Naive thymus-derived CD8-positive, alpha-beta T cell (primary cell): ENCODE data around the gene GRK4. TPM values are rescaled to one million over a fixed set of nuclear protein-coding genes. Genes with fewer than 3 reads are reported as not detected.

Experiments used
- ATAC-seq, 2 donors: fragments of 150-1000 bp; cut with Tn5 transposase in 1 of 2; sonication (Bioruptor Pico), chemical (Tn5 transposase) in 1 of 2; 1 replicate in 1 of 2; 2 replicates in 1 of 2; pipeline ENCODE4 v1.10.0; 2021; ENCODE audit warnings: mild to moderate bottlenecking in 2 of 2, moderate library complexity in 2 of 2
- POLR2A ChIA-PET: fragments of 350-600 bp; sonication (Branson Sonifier 250); formaldehyde crosslinking; loops from one replicate; lab custom pipeline; 2021; ENCODE audit warnings: antibody characterized with exemption; lab: Charles Lee
- DNase-seq, 10 donors: peaks; one replicate each; pipeline versions ENCODE4 v3.0.0 to v3.0.0-alpha.2; 2020 to 2022
- H3K27ac Mint-ChIP-seq, 10 donors: one replicate each; pipeline ENCODE4 v1.8.0; 2020 to 2022; ENCODE audit warnings: mild to moderate bottlenecking in 10 of 10, mixed read lengths in 10 of 10, moderate library complexity in 4 of 10, inconsistent platforms in 1 of 10
- H3K27me3 Mint-ChIP-seq, 5 donors: one replicate each; pipeline ENCODE4 v1.8.0; 2021 to 2022; ENCODE audit warnings: mixed read lengths in 5 of 5
- H3K36me3 Mint-ChIP-seq, 3 donors: one replicate each; pipeline ENCODE4 v1.8.0; 2020 to 2022; ENCODE audit warnings: mixed read lengths in 3 of 3, mild to moderate bottlenecking in 2 of 3, inconsistent platforms in 1 of 3
- H3K4me1 Mint-ChIP-seq, 4 donors: one replicate each; pipeline ENCODE4 v1.8.0; 2021 to 2022; ENCODE audit warnings: mixed read lengths in 4 of 4
- H3K4me3 Mint-ChIP-seq, 10 donors: one replicate each; pipeline ENCODE4 v1.8.0; 2020 to 2022; ENCODE audit warnings: mild to moderate bottlenecking in 10 of 10, mixed read lengths in 10 of 10, moderate library complexity in 6 of 10, inconsistent platforms in 1 of 10
- H3K9me3 Mint-ChIP-seq, 9 donors: one replicate each; pipeline ENCODE4 v1.8.0; 2020 to 2022; ENCODE audit warnings: mixed read lengths in 9 of 9, mild to moderate bottlenecking in 3 of 9, inconsistent platforms in 1 of 9, moderate library complexity in 1 of 9
- polyA plus RNA-seq, 3 donors: library from polyadenylated mRNA; unstranded; fragments of 300-500 nt; fragmentation: Illumina TruSeq; gene quantifications; one replicate each; pipeline ENCODE4 v1.2.3, GENCODE V29; 2021
- total RNA-seq, 8 experiments: library from RNA in 2 of 8; stranded (reverse) in 2 of 8; gene quantifications; one replicate each; pipeline ENCODE4 v1.2.3 and lab custom pipeline; 2021 to 2026

GRK4 gene
- total and polyA plus RNA-seq, 5 experiments from 2014 or later, result 0.87 to 6.0 (median 1.5) TPM

DNA sequence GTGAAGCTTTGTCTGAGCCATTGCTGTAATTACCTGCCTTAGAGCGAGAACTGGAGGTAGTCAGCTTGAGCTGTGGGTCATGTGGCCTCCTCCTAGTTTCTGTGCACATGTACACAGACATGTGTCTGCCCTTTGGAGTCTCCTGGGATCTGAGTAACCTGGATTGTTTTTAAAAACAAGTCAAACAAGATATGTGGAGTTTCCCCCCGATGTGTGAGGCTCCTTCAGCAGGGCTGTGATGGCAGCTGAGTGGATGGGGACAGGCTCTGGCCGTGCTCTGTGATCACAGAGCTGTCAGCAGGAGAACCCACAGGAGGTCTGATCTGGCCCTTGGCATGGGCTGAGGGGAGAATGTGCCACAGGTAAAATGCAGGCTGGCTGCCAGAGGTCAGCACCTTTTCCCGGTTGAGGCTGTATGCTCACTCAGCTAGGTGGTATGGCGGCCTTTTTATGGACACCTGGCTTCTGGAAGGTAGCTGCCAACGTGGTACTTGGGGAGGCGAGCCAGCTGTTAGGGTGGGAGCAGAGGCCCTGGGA, 38.5 kb upstream of the GRK4 start:
- Mint-ChIP-seq H3K4me1 (peaks cover 24 to 43% (median 40%) of the 10 kb centered on the region in 4 donors), H3K4me3 (no peak overlapping the region), H3K27me3 (no peaks in the 10 kb centered on the region), H3K36me3 (peaks cover 1 to 74% (median 7%) of the 10 kb centered on the region in 3 donors), H3K27ac (peak overlapping the region in 8 of 10 donors; percentile 37 to 90 (median 71)), H3K9me3 (peaks cover 0 to 4% (median 0%) of the 10 kb centered on the region in 9 donors)
- POLR2A ChIA-PET, result interaction anchor here (2.2 kb wide), 1 partner anchor 11 kb away, joined by 11 read pairs; no protein-coding TSS in a partner anchor
- ATAC-seq, result no peak
- no peak for DNase-seq

DNA sequence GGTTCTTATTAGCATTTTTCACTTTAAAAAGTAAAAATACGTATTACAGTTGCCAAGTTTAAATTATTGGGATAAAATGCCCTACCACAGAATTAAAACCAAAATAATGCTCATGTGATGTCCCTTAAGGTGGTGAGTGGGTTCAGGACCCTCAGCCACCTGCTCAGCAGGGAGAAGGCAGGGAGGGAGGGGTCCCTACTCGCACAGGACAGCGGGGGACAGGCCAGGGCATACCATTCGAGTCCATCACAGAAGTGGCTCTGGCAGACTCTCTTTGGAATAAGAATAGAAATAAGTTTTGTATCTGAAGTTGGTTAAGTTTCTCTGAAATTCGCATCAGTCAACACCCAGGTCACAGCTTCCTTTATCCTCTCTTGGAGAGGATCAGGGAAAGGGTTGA, 37.9 kb upstream of the GRK4 start:
- ATAC-seq, result no peak
- Mint-ChIP-seq H3K36me3 (peaks cover 0 to 71% (median 2%) of the 10 kb centered on the region in 3 donors), H3K4me1 (peaks cover 19 to 38% (median 33%) of the 10 kb centered on the region in 4 donors), H3K27ac (peak overlapping the region in 1 of 10 donors; percentile 56), H3K4me3 (no peak overlapping the region), H3K27me3 (no peaks in the 10 kb centered on the region), H3K9me3 (no peaks in the 10 kb centered on the region)
- no peak for DNase-seq
- POLR2A ChIA-PET, result interaction anchor here (2.2 kb wide), 1 partner anchor 10 kb away, joined by 11 read pairs; no protein-coding TSS in a partner anchor

DNA sequence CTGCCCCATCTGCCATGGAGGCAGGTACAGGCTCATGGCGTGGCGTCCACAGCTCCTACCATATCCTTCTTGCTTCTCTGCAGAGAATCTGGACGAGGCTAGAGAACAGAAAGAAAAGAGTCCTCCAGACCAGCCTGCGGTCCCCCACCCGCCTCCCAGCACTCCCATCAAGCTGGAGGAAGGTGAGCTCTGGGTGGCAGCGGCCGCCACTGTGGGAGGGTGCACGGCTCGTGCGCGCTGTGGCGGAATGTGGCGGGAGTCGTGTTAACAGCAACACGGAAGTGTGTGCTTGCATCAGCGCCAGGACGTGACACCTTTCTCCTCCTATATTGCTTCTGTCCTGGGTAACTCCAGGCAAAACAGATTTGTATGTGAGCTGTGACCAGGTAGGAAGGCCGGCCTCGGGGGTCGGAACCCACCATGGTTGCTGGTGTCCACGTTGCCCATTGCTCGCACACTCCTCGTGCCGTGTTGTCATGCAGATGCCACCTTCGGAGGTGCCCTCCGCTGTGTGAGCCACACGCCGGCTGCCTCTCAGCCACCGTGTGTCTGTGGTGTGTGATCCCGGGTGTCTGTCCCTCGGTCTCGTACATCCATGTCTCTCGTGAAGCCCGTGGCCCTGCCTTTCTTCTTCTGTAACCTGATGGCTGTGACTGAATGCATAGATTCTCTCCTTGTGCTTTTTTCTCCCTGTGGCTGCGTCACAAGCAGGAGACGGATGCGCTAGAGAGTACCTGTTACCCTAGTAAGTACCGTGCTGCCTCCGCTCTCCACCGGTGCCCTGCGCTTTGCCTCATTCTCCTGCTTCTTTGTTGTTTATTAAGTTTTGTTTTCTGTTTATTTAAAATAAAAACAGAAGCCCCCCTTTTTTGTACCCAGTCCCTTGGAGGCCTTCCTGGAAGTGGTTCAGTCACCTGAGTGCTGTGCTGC, 37.2 kb upstream of the GRK4 start:
- no peak for DNase-seq
- no peaks in the 10 kb centered on the region for H3K9me3 Mint-ChIP-seq
- no peak overlapping the region for H3K4me3 Mint-ChIP-seq
- H3K27me3 Mint-ChIP-seq, result no peaks in the 10 kb centered on the region
- peaks cover 15 to 32% (median 27%) of the 10 kb centered on the region in 4 donors for H3K4me1 Mint-ChIP-seq
- no peak for ATAC-seq
- POLR2A ChIA-PET, result interaction anchor here (2.2 kb wide), 1 partner anchor 9 kb away, joined by 11 read pairs; no protein-coding TSS in a partner anchor
- H3K36me3 Mint-ChIP-seq, result peaks cover 0 to 65% (median 2%) of the 10 kb centered on the region in 3 donors
- H3K27ac Mint-ChIP-seq, result peak overlapping the region in 8 of 10 donors; percentile 15 to 80 (median 62)

DNA sequence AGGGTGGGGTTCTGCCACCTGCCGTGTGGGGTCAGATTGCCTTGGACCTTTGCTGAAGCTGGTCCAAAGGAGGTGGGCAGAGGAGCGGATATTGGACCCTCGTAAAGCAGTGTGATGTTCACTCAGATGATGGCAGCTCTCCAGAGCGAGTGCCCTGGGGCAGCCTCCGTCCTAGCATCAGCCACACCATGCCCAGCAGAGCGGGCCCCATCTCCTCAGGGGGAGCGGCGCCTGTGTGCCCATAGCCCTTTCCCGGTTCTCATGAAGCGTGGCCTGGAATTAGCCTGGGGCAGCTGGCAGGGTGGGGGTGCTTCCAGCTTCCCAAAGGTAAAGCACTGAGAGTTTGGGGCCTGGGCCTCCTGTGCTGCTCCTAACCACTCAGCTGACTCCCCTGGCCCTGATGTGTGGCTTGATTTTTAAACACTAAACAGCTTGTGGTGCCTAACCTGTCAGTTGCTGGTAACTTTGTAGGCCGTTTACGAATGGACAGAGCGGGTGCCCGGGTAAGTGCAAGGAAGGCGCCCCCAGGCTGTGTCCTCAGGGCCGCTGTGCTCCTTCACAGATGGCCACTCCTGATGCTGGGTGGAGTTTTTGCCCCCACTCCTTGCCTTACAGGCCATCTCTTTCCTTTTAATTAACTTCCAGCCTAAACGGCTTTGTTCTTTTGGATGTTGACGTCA, 36.2 kb upstream of the GRK4 start:
- POLR2A ChIA-PET, result interaction anchor here (0.5 kb wide), 1 partner anchor 74 kb away, joined by 3 read pairs; no protein-coding TSS in a partner anchor
- DNase-seq (no peak), ATAC-seq (no peak)
- H3K4me3 Mint-ChIP-seq, result no peak overlapping the region
- no peaks in the 10 kb centered on the region for H3K27me3 Mint-ChIP-seq
- peak overlapping the region in 6 of 10 donors; percentile 36 to 86 (median 66) for H3K27ac Mint-ChIP-seq
- no peaks in the 10 kb centered on the region for H3K9me3 Mint-ChIP-seq
- peaks cover 15 to 30% (median 26%) of the 10 kb centered on the region in 4 donors for H3K4me1 Mint-ChIP-seq
- H3K36me3 Mint-ChIP-seq, result peaks cover 0 to 57% (median 2%) of the 10 kb centered on the region in 3 donors

DNA sequence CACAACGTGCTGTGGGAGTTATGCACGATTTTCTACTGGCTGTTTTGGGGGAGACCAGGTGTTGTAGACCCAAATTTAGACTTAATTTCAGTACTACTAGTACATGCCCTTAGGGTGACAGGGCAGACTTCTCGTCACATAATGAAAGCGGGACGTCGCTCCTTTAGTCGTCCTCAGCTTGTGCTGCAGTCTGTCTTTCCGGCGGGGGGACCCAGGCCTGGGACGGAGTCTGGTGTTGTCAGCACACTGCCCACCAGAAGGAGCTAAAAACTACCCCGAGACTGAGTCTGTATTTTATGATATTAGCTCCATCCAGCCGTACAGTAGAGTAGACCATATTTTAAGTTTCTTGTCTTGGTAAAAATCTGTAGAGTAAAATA, 35.7 kb upstream of the GRK4 start:
- DNase-seq (no peak), ATAC-seq (no peak)
- POLR2A ChIA-PET, result interaction anchor here (0.5 kb wide), 1 partner anchor 75 kb away, joined by 3 read pairs; no protein-coding TSS in a partner anchor
- Mint-ChIP-seq H3K4me1 (peaks cover 13 to 30% (median 23%) of the 10 kb centered on the region in 4 donors), H3K4me3 (no peak overlapping the region), H3K9me3 (no peaks in the 10 kb centered on the region), H3K27ac (peak overlapping the region in 6 of 10 donors; percentile 36 to 69 (median 54)), H3K27me3 (no peaks in the 10 kb centered on the region), H3K36me3 (peaks cover 0 to 52% (median 2%) of the 10 kb centered on the region in 3 donors)

DNA sequence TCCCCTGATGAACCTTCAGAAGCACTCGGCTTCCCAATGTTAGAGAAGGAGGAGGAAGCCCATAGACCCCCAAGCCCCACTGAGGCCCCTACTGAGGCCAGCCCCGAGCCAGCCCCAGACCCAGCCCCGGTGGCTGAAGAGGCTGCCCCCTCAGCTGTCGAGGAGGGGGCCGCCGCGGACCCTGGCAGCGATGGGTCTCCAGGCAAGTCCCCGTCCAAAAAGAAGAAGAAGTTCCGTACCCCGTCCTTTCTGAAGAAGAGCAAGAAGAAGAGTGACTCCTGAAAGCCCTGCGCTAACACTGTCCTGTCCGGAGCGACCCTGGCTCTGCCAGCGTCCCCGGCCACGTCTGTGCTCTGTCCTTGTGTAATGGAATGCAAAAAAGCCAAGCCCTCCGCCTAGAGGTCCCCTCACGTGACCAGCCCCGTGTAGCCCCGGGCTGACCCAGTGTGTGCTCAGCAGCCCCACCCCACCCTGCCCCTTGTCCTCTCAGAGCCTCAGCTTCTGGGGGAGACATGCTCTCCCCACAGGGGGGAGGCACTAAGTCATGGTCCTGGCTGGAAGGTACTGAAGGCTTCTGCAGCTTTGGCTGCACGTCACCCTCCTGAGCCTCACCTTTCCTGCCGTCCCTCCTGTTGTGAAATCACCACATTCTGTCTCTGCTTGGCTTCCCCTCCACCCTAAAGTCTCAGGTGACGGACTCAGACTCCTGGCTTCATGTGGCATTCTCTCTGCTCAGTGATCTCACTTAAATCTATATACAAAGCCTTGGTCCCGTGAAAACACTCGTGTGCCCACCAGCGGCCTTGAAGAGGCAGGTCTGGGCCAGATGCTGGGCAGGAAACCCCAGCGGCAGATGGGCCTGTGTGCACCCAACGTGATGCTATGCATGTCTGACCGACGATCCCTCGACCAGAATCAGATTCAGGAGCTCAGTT, 34.9 kb upstream of the GRK4 start:
- Mint-ChIP-seq H3K36me3 (peaks cover 0 to 49% (median 2%) of the 10 kb centered on the region in 3 donors), H3K9me3 (no peaks in the 10 kb centered on the region), H3K27ac (peak overlapping the region; percentile 4 to 84 (median 52)), H3K4me3 (peak overlapping the region in 1 of 10 donors; percentile 12), H3K27me3 (no peaks in the 10 kb centered on the region), H3K4me1 (peaks cover 16 to 30% (median 24%) of the 10 kb centered on the region in 4 donors)
- DNase-seq (no peak), ATAC-seq (no peak)
- POLR2A ChIA-PET, result interaction anchor here (1.1 kb wide), 1 partner anchor 35 kb away, joined by 4 read pairs; the partner anchor contains the start of genes GRK4 and NOP14

DNA sequence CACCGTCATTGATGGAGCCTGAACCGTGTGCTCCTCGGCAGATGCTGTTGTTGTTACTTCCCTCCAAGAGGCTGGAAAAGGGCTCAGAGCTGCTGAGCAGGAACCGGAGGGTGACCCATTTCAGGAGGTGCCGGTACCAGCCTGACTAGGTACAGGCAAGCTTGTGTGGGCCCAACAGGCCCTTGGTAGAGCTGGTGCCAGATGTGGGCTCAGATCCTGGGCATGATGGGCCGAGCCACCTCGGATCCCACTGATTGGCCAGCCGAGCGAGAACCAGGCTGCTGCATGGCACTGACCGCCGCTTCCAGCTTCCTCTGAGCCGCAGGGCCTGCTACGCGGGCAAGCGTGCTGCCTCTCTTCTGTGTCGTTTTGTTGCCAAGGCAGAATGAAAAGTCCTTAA, 33.9 kb upstream of the GRK4 start:
- Mint-ChIP-seq H3K9me3 (no peaks in the 10 kb centered on the region), H3K27me3 (no peaks in the 10 kb centered on the region), H3K4me1 (peaks cover 14 to 26% (median 20%) of the 10 kb centered on the region in 4 donors), H3K36me3 (peaks cover 0 to 48% (median 2%) of the 10 kb centered on the region in 3 donors), H3K4me3 (no peak overlapping the region), H3K27ac (peak overlapping the region in 3 of 10 donors; percentile 1 to 19 (median 10))
- POLR2A ChIA-PET, result interaction anchor here (1.1 kb wide), 1 partner anchor 34 kb away, joined by 4 read pairs; the partner anchor contains the start of genes GRK4 and NOP14
- ATAC-seq (no peak), DNase-seq (no peak)

DNA sequence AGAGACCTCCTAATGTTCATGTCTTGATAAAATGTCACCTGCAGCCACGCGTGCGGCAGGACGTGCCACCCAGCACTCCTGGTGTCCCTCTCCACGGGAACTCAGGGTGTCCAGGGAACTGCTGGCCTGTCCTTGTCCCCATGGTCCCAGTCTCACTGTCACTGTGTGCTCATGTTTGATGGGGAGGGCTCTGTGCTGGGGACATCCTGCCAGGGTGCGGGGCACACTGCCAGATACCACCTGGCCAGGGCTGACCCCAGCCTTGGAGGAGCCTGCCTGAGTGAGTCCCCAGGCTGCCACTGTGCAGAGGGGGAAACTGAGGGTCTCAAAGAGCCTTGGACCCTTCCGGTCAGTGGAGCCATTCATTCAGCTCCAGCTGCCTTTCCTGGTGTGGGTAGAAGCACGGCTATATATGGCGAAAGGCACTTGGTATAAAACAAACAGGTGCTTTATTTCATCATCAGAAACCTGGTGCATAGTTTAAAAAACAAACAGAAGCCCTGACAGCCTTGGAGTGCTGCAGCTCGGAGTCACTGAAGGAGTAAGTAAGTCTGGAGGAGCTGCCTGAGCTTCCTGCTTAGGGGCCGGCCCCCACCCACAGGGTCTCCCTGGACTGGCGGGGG, 33.1 kb upstream of the GRK4 start:
- ATAC-seq (no peak), DNase-seq (no peak)
- H3K27ac Mint-ChIP-seq, result peak overlapping the region in 6 of 10 donors; percentile 20 to 78 (median 50)
- POLR2A ChIA-PET, result no interaction called here
- H3K9me3 Mint-ChIP-seq, result no peaks in the 10 kb centered on the region
- peaks cover 0 to 41% (median 2%) of the 10 kb centered on the region in 3 donors for H3K36me3 Mint-ChIP-seq
- H3K4me1 Mint-ChIP-seq, result peaks cover 14 to 24% (median 20%) of the 10 kb centered on the region in 4 donors
- H3K27me3 Mint-ChIP-seq, result no peaks in the 10 kb centered on the region
- peak overlapping the region in 3 of 10 donors; percentile 27 to 83 (median 54) for H3K4me3 Mint-ChIP-seq

DNA sequence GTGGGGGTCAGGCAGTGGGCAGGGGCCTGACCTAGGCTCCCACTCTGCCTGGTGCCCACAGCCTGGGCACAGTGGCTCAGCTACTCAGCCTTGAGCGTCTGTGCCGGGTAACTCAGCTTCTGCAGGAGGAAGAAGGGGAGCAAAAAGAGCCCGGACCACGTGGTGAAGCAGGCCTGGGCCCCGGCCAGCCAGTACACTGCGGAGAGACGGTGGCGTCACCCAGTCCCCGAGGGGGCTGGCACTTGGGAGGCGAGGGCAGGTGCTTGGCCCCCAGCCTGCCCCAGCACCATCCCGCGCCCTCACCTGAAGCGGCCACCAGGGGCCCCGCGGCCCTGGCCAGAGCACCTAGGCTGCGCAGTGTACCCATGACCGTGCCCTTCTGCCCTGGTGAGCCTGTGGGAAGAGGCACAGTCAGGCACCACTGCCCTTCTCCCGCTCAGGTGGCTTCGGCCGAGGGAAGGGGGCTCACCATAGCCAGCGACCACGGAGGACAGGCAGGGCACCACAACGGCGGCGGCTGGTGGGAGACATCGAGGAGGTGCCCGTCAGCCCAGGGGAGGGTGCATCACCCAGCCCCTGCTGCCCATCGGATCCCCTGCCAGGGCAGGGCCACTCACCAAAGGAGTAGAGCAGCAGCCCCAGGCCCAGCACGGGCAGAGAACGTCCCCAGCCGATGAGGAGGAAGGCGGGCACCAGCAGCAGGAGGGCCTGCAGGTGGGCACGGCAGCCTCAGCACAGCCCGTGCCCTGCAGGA, 32.4 kb upstream of the GRK4 start:
- Mint-ChIP-seq H3K4me3 (peak overlapping the region in 3 of 10 donors; percentile 27 to 83 (median 37)), H3K27me3 (no peaks in the 10 kb centered on the region), H3K36me3 (peaks cover 0 to 35% (median under 1%) of the 10 kb centered on the region in 3 donors), H3K27ac (peak overlapping the region in 6 of 10 donors; percentile 18 to 92 (median 48)), H3K4me1 (peaks cover 14 to 30% (median 26%) of the 10 kb centered on the region in 4 donors), H3K9me3 (no peaks in the 10 kb centered on the region)
- no peak for ATAC-seq
- no peak for DNase-seq
- POLR2A ChIA-PET, result interaction anchor here (0.7 to 1.4 kb wide), 2 partner anchors 7 to 145 kb away, joined by 3 to 5 read pairs; no protein-coding TSS in a partner anchor
